Astrocyte of the cerebellum (primary cell): ENCODE measurements around the gene COL20A1.

ENCODE experiments used
- DNase-seq: peaks from one replicate; pipeline ENCODE4 v3.0.0-alpha.2; 2011; ENCODE audit warnings: low read depth
- H3K4me3 ChIP-seq: 2 replicates; pipeline ENCODE4 v1.5.1; 2011; ENCODE audit warnings: mild to moderate bottlenecking, low read depth, low read length, moderate library complexity
- CTCF ChIP-seq: IDR thresholded peaks from 2 replicates; pipeline ENCODE4 v1.5.1; 2012; ENCODE audit warnings: low read length, low read depth, moderate library complexity, mild to moderate bottlenecking; ENCODE audit errors: missing control alignments
- in situ Hi-C: cut with HindIII; loops from 2 replicates; pipeline ENCODE4 v1.10.0; 2017; ENCODE audit warnings: low sequenced_read_pairs

The COL20A1 gene

GRCh38 chr20:63254606-63255384 is 38.2 kb upstream of the COL20A1 start:
- H3K4me3 ChIP-seq: no peak overlapping the region
- in situ Hi-C loops: no loop called here
- no peak for DNase-seq
- no peak for TF ChIP-seq CTCF

- TF ChIP-seq CTCF: no peak
- H3K4me3 ChIP-seq: no peak overlapping the region
These were observed 36.9 kb upstream of the COL20A1 start for GRCh38 chr20:63255931-63256704.

GRCh38 chr20:63256954-63257353 is 36.0 kb upstream of the COL20A1 start:
- no peak overlapping the region for H3K4me3 ChIP-seq
- TF ChIP-seq CTCF: no peak
- in situ Hi-C loops: no loop called here

More at GRCh38 chr20:63255931-63256704, 36.9 kb upstream of the COL20A1 start:
- in situ Hi-C loops: no loop called here
- DNase-seq: no peak

DNA sequence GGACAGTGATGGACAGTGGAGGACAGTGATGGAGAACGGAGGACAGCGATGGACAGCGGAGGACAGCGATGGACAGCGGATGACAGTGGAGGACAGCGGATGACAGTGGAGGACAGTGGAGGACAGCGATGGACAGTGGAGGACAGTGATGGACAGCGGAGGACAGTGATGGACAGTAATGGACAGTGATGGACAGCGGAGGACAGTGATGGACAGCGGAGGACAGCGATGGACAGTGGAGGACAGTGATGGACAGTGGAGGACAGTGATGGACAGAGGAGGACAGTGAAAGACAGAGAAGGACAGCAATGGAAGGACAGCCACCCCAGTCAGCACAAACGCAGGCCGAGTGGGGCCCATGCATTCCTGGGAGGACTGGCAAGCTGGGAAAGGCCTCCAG is 35.4 kb upstream of the COL20A1 start:
- in situ Hi-C loops: no loop called here
- no peak for DNase-seq
- no peak for TF ChIP-seq CTCF

More at GRCh38 chr20:63256954-63257353, 36.0 kb upstream of the COL20A1 start:
- DNase-seq: no peak

DNA sequence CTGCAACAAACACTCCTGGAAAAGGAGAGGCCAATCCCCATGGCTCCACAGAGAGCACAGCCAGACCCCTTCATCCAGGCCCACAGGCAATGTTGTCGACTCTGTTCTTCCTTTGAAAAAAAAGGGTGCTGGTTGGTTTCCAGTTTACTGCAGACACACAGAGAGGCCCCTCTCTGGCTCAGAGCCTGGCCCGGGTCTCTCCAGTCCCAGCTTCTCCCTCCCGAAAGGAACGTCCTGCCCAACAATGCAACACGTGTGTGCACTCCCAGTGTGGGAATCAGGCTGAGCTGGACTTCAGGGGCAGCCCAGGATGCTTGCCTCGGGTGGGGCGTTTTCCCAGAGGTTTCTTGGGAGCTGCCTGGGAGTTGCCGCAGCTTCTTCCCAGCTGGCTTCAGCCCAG is 34.2 kb upstream of the COL20A1 start:
- TF ChIP-seq CTCF: no peak
- no peak overlapping the region for H3K4me3 ChIP-seq
- in situ Hi-C loops: no loop called here
- DNase-seq: no peak

More for the DNA sequence above, 35.4 kb upstream of the COL20A1 start:
- no peak overlapping the region for H3K4me3 ChIP-seq

GRCh38 chr20:63259734-63260460 is 33.1 kb upstream of the COL20A1 start:
- H3K4me3 ChIP-seq: no peak overlapping the region
- in situ Hi-C loops: no loop called here
- no peak for TF ChIP-seq CTCF
- no peak for DNase-seq
